Activated naive CD4-positive, alpha-beta T cell (primary cell): ENCODE results near the gene TNC.
A peak's percentile ranks its signal among the peaks of the same experiment; 100 is the strongest.

ENCODE experiments used
- DNase-seq, 4 experiments: peaks; one replicate each; lab custom pipeline; 2025; lab: John Stamatoyannopoulos, UW

TNC gene

DNA sequence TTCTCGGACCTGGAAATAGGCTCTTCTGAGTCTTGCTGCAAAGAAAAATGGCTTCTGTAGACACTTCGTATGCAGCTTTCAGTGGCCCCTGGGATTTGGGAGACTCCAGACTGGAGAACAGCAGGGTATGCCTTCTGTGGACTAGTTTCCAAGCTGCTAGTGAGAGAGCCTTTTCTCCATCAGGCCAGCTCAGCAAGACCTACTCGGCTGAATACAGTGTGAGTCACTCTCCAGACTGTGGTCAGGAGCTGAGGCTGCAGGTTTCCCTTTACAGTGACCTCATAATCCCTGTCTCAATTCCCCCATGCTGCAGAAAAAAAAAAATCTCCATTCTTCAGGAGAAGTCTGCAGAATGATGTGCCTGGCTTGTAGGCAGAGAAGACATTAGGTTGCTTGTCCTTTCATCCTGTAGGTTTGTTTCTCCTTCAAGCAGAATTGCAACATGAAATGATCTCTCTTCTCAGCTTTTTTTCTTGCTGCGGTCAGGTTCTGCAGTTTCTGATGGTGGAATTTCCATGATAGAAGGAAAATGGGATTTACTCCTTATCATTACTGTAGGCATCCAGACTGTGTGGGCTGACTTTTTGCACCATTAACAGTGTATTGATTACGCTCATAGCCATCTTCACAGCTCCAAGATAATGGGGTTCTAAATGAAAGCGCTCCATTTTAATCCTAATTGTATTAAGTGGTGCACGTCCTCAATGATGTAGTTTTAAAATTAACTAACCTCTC is 109.3 kb downstream of the TNC start:
- DNase-seq, result no peak

DNA sequence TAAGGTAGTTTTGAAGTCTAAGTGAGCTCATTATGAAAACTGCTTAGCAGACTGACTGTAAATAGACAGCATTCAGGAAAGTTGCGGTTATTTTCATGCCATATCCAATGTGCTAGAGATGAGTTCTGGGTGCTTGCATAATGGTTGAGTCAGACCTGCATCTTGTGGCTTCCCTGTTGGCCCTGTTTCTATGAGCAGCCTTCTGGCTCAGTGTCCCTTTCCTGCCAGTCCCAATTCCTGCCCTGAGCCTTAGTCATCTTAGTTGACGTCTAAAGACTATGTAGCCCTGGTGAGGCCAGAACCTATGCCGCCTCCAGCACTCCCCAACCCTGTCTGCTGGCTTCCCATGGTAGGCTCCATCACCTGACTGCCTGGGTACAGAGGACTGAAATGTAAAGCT is 111.3 kb downstream of the TNC start:
- no peak for DNase-seq

DNA sequence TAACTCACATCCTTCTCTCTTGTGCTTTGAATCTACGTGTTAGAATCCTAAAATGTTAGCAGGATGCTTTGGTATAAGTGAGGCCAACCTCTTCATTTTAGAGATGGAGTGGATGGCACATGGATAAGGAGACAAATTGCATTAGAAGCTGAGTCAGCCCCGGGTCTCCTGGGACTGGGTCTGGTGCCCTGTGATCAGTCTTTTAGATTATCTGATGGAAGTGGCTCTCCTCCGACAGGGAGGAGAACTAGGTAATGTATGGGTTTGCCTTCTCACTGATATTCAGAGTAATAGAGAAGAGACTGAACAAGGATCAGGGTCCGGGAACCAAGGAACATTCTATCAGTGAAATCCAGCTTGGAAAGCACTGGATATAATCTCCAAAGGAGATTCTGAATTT is 112.6 kb downstream of the TNC start:
- DNase-seq, result no peak

DNA sequence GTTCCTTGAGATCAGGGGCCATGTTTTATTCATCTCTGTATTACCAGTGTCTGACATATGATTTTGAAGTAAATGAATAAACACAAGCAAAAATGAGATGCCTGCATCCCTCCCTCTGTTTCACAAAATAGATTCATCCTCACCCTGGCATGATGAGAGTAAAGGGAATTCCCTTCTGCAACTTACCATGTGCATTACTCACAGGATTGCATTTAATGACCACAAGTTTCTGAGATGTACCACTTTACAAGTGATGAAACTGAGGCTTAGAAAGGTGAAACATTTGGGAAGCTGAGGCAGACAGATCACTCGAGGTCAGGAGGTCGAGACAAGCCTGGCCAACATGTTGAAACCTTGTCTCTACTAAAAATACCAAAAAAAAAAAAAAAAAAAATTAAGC is 113.4 kb downstream of the TNC start:
- no peak for DNase-seq

DNA sequence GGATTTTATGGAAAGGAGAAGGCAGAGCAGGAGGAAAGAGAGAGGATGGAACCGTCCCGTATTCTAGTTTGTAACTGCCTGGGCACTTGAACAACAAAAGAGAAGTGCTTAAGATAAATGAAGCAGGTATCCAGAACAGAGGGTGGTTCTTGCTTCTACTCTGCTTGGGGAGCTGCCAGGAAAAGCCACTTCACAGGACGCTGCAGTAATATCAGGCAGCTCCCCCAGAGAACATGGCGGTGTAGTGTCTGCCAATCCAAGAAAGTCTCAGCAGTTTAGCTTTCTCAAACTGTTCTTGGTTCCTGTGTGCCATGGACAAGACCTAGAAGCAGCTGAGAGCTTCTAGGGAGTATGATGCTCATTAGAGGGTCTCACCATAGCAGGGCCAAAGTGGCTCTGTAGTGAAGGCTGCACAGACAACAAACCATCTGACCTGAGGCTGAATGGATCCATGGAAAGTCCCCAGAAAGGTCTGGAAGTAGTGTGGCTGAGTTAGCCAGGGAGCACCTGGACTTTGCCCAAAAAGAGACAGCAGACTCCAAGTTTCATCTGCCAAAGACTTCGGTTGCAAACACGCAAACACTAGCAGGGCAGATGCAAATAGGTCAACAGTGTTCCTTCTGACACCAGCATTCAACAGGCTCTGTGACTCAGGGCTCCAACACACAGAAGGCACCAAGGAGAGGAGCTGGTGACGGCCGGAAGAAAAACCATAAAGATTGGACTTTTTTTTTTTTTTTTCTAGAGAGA is 115.4 kb downstream of the TNC start:
- DNase-seq, result no peak

DNA sequence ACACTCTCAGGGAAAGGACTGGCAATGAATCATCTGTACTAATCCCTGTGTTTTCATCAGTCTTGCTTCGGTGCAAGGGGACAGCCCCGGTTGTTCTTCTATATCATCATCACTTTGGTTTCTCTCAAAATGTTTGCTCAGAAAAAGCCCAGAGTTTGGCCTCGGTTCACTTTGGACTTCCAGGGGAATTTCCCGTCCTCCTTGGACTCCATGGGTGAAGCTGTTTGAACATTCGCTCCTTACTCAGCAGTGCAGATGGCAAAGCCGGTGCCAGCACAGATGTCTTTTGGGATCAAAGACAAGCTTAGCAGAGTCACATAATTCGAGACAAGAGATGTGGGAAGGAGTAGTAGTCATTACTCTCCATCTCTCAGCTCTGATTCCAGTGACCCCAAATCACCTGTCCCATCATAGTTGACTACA is 117.7 kb downstream of the TNC start:
- DNase-seq, result no peak

DNA sequence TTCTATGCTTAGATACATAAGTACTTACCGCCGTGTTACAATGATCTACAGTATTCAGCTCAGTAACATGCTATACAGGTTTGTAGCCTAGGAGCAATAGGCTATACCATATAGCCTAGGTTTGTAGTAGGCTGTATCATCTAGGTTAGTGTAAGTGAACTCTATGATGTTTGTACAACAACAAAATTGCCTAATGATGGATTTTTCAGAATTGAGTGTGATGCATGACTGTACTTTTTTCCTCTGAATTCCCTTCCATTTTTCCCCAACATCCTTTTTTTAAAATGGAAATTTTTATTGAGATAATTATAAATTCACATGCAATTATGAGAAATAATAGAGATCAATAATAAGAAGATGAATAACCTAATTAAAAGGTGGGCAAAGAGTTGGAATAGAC is 119.6 kb downstream of the TNC start:
- no peak for DNase-seq

DNA sequence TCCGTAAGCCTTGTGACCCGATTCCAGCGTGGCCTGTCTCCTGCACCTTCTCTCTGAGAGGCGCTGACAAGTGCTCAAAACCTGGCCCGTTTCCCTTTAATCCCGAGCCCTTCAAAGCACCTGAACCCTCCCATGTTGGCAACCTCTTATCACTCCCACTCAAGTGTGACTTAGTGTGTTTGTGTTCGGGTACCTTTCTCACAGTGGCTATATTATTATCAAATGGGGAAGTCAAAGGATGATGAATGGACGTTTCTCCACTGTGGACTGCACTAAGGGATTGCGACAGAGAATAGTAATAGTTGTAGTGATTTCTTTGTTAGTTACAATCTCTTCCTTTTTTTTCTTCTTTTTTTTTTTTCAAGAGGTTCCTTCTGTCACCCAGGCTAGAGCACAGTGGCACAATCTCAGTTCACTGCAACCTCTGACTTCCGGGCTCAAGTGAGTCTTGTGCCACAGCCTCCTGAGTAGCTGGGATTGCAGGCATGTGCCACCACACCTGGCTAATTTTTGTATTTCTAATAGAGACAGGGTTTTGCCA is 122.2 kb downstream of the TNC start:
- DNase-seq, result no peak

DNA sequence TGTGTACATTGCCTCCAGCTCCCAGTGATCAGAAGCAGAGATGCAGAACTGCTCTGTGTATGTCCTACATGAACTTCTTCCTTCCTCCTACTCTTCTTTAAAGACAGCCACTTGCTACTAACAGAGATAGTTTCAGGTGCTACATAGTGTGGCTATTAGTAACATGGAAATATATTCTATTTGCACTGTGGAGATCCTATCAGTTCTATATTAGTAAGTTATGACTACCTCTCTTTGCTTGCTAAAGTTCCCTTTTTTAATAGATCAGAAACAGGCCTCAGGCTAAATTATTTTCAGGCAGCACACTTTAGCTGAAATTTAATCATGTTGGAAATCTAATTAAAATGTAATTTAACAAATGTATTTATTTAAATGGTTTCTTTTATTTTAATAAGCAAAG is 123.2 kb downstream of the TNC start:
- DNase-seq, result no peak

DNA sequence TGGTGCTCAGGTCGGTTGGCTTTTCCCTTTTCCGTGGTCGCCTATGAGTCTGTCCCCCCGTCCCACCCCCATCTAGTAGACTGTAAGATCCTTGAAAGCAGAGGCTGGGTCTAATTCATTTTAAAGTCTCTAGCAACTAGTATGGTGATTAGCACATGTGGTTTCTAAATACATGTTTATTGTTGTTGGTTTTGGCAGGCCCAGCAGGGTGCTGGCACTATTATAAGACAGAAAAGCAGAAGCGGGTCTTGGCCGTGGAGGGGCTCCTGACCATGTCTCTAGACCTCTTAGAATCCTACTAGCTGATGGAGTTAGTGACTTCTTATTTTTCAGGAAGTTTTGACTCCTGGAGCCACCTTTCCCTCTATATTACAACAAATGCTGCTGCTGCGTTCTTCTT is 126.1 kb downstream of the TNC start:
- DNase-seq, result no peak

DNA sequence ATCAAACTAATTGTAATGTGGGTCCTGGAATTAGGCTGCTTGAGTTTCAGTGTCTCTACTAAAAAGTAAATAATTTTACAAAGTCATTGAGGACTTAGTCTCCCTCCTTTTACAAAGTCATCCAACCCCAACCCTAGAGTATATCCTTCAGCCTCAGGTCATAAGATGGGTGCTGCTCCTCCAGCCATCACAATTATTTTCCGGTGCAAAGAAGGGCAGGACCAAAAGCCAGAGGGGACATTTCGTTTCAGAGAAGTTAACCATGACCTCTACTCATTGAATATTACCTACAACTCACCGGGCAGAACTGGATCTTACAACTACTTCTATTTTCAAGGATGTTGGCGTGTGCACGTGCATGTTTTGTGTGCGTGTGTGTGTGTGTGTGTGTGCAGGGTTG is 127.1 kb downstream of the TNC start:
- DNase-seq, result no peak

DNA sequence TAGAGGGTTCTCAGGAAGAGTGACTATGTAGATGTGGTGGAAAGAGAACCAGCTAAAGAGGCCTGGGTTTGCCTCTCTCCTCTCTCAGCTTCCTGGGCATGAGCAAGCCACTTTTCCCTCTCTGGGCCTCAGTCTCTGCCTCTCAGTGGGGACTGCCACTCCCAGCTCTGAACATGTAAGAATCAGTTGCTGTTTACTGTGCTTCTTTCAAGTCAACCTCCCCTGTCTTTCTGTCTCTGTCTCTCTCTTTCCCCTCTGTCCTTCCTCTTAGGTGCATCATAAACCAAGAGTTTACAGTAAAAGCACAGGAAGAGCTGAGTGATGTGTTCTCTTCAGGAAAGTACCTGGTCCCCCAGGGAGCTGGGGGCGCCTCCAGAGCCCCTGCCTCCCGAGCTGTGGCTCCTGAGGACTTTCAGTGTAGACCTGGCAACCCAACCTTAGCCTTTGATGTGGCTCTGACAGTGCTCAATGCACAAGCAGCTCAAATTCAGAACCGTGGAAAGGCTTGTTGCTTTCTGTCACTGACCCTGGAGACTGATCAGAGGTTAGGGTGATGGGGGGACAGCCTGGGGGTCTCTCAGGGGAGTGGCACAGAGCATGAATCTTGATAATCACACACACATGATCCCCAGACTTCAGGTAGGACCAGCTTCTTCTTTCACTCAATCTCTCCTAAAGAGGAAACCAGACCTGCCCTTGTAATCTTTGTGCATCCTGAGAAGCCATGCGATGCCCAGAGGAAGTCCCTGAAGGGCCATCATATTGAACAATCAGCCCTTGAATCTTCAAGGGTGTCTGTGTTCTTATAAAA is 128.2 kb downstream of the TNC start:
- DNase-seq, result peak in 1 of 4 experiments; percentile 9

DNA sequence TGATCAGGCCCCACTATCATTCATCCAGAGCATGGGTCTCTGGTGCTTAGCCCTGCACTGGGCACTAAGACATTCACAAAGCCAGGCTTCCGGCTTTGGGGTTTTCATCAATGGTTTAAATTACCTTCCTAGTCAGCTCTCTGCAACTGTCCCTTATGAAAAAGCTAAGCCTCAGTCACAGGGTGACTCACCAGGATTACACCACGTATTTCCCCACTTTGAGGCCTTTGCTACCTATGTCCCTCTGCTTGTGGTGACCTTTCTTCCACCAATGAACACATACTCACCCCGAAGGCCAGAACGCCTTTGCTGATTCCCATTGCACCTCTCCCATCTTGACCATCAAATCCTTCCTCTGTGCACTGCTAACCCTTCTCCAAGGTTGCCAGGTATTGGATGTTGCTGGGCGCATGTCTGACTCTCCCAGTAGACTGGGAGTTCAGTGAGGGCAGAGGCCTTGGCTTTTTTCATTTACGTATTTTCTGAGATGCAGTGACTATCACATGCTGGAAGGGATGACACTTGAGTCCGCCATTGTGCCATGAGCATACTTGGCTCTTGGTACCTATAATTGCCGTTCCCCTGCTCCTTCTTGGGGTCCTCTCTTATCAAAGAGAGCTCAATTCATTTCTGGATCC is 128.9 kb downstream of the TNC start:
- no peak for DNase-seq

DNA sequence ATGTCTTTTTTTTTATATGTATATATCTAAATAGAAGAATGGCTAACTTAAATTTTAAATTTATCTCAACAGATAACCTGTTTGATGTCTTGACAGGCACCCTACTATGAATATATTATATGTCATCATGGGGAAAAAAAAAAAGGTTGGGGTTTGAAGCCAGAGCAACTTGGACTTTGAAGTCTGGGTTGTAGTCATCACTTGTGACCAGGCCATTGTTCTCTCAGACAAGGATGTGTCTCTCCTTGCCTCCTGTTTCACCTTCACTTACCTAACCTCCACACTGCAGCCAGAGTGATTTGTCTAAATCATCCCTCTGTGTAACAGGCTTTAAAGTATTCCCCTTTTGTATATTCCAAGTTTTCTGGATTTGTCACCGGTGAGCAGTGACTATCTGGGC is 130.8 kb downstream of the TNC start:
- DNase-seq, result no peak

DNA sequence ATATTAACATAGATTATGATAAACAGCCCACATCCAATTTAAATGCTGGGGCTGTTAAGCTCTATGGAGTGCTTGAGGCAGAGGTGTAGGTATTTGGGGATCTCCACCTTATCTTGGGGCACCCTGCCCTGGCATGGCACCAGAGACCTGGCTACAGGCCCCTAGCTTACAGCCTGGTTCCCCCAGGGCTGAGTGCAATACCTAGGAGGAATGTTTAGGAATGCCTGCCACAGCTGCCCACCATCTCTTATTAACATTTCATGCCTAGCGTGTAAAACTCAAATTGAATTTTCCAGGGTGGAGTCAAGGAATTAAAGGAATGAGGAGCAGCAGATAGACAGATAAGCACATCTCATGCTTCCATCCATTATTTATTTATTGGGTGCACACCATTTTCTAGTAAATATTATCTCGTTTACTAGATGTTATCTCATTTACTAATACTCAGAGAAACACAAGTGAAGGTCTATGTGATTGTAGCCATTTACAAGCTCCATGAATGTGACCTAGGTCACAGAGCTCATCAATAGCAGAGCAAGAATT is 131.9 kb downstream of the TNC start:
- no peak for DNase-seq

DNA sequence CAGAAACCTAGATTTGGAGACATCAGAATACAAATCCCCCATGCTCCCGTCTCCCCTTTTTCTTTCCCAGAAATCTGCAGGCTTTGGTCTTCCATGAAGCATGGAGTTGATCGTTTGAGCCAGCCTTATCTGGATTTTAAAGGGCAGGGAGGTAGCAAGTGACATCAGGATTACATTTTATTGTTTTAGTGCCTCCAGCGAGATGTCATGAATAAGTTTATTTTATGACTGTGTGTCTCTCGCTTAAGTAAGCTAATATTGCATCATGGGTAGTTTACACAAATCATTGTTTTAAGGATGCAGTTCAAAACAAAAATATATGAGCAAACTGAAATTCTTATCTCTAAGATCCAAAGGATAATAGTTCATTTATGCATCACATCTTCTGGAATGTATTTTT is 136.9 kb downstream of the TNC start:
- DNase-seq, result no peak

DNA sequence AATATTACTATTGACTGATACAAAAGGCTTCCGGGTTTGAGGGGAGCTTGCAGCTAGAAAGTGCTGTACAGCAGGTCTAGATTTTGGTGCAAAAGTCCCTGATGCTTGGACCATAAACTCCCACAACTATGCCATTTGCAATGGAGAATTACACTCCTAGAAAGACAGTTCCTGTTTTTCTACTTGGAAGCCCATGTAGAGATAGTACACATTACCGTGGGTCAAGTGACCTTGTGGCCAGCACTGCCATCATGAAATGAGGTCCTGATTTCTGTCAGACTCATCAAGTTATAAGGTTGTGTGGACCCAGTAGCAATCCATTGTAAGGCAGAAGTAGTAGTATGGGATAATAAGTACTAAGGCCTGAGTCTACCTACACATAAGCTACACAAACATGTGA is 144.7 kb downstream of the TNC start:
- DNase-seq, result no peak

DNA sequence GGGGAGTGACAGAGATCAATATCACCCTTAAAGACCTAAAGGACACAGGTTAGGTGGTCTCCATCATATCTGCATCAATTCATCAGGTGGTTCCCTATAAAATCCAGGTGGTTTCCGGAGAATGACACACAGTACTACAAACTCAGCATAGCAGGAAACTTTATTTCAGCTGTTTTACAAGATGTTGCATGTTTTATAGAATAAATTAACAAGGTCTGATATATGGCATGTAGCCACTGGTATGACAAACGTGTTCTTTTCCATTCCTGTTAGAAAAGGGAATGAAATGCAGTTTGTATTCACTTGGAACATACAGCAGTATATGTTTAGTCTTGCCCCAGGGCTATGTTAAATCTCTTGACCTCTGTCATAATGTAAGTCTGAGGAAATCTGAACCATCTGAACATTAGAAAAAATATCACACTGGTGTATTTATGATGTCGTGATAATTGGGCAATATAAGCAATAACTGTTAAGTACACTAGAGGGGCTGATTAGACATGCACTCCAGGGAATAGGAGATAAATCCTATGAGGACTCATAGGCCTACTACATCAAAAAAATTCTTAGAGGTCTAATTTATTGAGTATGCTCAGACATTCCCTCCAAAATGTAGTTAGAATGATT is 145.3 kb downstream of the TNC start:
- no peak for DNase-seq
